Stimulated activated CD4-positive, alpha-beta T cell treated with anti-CD3 and anti-CD28 coated beads, Interleukin-1b, Interleukin-23, amount 100 ng/mL, for 4 hours (primary cell): ENCODE results near the gene CAMTA1.

Experiments
- DNase-seq, 2 donors: peaks; one replicate each; pipeline ENCODE4 v3.0.0-alpha.2; 2020; ENCODE audit warnings: low read depth in 2 of 2

CAMTA1 gene

DNA sequence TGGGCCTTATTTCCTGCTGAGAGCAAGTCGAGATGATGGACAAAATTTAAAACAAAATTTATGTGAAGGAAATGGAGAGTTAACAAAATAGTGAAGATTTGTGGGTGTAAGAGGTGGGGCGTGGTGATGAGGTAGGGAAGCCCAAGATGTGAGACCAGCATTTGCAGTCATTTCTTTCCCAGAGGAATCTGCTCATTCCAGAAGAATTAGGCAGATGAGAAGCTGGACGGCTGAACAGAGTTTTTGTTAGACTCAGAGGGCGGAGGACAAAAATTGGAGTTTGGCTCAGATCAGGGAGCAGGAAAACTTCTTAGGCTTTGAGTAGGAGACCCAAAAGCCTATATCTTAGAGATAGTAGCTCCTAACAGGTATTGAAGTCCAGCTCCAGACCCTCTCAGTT lies 65.3 kb downstream of the CAMTA1 start:
- DNase-seq = no peak

DNA sequence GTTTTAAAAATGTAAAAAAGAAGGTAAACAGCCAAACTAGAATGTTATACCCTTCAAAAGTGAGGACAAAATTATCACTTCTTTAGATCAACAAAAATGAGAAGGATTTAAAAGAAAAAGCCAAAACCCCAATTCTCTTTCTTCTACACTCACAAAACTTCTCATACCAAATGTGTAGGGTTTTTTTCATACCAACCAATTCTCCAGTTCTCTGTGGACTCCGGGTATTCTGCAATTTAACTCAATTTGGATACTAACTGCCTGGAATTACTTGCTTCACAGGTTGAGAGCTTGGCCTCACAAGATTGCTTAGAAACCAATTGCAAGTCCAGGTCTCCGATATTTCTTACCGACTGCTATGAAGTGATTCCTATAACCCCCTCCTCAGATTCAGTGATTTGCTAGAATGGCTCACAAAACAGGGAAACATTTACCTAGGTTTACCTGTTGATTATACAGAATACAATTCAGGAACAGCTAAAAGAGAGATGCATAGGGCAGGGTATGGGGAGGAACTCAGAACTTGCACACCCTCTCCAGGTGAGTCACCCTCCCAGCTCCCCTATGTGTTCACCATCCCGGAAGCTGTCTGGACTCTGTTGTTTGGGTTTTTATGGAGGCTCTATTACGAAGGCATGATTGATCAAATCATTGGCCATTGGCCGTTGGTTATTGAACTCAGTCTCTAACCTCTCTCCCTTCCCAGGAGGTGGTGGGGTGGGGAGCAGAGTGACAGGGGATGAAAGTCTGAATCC lies 67.1 kb downstream of the CAMTA1 start:
- no peak for DNase-seq

DNA sequence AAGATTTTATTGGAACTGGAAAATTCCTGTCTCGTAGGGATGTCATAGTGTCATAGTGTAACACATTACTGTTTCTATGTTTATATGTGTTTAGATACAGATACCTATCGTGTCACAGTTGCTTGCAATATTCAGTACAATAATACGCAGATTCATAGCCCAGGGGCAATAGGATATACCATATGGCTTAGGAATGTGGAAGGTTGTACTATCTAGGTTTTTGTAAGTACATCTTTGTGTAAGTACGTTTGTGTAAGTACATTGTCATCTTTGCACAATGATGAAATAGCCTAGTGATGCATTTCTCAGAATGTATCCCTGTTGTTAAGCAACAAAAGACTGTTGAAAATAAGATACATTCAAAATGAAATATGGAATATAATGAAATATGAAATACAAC lies 68.9 kb downstream of the CAMTA1 start:
- no peak for DNase-seq

DNA sequence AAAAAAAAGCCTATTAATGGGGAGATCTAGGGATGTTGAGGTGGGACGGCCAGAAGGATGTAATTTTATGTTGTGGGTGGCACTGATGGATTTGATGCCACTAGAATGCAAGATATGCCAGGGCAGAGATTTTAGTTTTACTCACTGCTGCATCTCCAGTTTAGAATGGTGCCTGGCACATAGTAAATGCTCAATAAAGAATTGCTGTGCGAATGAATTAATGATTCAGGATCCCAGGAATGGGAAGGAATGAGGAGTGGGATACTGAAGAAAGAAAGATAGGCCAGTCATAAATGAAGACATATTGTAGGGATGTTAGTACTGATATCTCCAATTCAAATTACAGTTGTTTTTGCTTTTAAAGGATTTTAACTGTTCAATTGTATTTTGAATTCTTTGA lies 72.6 kb downstream of the CAMTA1 start:
- DNase-seq = no peak

DNA sequence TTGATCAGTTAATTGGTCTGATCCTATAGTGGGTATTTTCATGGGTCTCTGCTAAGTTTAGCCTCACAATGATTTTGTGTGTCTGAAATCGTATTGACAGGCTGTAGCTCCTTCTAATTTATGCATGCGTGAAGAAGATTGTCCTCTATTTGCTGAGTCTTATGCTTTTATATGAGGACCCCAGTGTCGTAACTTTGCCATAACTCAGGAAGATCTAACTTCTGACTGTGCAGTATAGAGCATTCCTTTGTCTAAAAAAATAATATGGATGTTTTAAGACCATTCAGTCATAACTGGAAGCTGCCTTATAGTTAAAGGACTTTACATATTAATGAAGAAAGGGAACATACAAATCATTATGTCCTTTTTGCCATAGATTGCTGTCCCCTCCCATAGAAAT lies 73.3 kb downstream of the CAMTA1 start:
- no peak for DNase-seq

DNA sequence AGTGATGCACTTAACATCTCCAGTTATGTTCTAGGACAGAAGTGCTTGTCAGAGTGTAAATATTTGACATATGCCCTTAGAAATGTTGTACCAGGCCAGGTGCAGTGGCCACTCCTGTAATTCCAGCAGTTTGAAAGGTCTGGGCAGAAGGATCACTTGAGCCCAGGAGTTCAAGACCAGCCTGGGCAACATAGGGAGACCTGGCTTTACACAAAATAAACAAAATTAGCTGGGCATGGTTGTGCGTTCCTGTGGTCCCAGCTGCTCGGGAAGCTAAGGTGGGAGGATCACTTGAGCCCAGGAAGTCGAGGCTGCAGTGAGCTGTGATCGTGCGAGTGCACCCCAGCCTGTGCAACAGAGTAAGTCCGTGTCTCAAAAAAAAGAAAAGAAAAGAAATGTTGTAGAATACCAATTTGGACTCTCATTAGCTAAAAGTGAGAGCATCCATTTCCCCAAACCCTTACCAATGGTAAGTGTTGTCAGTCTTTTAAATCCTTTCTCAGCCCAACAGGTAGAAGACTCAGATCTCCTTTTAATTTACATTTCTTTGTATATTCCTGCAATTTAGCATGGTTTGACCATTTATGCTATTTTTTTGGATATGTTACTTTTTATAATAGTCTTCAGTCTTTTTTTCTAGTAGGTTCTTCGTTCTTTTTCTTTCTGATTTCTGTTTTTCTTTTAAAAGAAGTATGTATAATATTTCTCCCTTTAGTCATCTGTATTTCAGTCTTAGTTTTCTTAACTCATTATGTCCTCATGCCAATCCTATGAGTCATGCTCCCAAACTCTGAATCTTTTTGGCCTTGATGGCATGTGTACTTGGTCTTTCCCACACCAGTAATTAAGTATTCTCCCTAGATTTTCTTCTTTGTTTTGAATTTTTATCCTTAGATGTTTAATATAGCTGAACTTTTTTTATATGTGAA lies 74.4 kb downstream of the CAMTA1 start:
- no peak for DNase-seq

DNA sequence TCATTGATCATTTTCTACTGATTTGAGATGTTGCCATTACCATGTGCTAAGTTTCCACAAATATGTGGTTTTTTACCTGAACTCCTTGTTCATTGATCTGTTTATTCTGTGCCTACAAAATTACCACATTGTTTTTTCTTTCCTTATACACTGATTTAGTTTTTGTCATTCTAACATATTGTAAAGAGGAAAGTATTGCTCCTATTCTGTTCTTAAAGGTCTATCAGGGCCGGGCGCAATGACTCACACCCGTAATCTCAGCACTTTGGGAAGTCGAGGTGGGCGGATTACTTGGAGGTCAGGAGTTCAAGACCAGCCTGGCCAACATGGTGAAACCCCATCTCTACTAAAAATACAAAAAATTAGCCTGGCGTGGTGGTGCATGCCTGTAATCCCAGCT lies 75.1 kb downstream of the CAMTA1 start:
- no peak for DNase-seq

DNA sequence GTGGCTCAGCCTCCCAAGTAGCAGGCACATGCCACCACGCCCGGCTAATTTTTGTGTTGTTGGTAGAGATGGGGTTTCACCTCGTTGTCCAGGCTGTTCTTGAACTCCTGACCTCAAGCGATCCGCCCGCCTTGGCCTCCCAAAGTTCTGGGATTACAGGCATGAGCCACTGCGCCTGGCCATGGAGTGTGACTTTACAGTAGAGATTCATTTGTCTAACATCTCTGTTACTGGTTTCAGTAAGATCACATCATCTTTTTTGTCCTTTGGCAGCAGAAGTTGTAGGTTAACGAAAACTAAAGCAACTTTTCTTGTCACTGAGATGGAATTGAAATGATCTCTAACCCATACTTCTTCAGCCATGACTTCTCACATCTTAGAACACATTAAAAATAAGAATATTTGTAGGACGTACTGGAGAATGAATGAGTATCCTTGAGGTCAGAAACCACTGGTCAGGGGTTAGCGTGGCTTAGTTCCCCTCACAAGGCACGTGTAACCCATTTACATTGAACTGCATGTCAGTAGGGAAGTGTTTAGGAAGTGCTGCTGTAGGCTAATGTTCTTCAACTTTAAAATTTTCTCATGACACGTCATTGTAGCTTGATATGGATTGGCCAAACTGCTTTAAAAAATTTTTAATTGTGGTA lies 75.9 kb downstream of the CAMTA1 start:
- DNase-seq = no peak

DNA sequence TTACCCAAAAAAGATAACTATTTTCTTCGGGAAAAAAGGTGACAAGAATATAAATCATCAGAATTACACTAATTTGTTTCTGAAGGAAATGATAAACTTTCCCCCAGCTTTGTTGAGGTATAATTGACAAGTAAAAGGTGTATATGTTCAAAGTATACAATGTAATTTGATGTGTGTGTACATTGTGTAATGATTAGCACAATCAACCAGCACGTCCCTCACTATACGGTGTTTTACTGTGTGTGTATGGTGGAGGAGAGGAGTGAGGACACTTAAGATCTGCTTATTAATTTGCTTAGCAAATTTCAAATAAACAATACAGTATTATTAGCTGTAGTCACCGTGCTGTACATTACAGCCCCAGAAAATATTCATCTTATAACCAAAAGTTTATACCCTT lies 77.7 kb downstream of the CAMTA1 start:
- DNase-seq = no peak

DNA sequence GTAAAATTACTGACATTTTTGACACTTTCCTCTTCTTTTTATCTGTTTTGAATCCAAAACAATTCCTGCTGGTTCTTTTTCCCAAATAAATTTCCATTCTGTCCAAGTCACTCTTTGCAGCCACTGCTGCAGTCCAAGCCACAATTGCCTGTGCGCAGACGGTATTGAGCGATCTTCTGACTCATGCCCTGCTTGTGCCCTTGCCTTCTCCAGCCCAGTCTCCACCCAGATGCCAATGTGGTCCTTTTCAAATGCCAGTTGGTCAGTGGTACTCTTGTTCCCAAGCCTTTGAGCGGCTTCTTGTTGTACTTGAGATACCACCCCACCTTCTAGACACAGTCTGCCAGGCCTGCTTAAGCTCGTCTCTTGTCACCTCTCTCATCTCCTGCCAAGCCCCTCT lies 78.9 kb downstream of the CAMTA1 start:
- DNase-seq = no peak

DNA sequence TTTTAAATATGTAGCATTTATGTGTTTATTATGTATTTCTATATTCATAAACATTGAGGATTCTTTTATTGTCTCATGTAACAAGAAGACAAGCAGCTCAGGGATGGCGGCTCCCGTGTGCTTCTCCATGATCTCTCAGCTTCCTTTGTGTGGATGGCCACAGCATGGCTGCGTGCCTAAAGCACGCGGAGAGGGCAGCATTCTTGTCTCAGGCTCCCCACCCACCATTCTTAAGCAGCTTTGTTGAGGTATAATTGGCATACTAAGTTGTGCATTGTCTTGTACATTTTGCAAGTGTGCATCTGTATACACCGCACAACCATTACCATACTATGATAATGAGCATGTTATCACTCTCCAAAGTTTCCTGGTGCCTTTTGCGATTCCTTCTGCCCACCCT lies 81.6 kb downstream of the CAMTA1 start:
- no peak for DNase-seq

DNA sequence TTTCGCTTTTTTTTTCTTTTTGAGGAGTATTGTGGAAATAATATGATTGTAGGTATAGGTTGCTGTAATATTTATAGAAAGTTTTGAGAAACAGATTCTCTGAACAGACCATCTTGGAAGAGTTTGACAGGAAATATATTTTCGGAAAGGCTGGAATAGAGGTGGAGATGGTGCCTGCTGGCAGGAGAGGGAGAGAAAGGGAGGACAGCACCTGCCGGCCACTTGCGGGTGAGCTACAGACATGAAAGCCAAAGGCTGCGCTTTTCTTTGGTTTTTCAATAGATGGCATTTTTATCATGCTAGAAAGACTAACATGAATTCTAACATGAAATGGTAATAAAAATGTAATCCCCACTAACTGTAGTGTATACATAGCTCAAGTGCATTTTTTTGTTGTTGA lies 82.1 kb downstream of the CAMTA1 start:
- no peak for DNase-seq

DNA sequence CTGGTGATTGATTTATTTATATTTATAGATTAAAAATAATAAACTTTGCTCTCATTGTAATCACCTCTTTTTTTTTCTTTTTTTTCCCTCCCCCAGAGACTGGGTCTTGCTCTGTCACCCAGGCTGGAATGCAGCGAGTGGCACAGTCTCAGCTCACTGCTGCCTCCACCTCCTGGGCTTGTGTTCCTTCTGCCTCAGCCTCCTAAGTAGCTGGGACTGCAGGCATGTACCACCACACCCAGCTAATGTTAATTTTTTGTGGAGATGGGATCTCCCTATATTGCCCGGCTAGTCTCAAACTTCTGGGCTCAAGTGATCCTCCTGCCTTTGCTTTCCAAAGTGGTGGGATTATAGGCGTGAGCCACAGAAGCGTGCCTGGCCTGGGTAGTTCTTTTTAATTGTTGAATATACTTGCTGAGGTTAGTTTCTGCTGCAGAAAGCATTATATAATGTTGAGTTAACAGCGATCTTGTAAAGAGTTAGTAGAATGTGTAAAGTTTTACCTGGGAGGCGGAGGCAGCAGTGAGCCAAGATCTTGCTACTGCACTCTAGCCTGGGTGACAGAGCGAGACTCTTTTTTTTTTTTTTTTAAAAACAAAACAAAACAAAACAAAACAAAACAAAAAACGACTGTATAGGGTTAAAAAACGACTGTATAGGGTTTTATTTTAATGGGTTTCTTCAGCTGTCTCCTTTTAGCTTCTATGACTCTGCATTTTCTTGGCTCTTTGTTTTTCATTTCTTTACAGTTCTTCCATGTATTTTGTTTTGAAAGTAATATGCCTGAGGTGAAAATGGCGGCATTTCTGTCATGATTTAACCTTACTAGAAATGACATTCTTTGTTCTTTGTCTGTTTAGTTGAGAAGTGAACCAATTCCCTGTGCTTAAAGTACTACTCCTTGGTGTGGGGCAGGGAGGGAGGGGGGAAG lies 82.7 kb downstream of the CAMTA1 start:
- no peak for DNase-seq

DNA sequence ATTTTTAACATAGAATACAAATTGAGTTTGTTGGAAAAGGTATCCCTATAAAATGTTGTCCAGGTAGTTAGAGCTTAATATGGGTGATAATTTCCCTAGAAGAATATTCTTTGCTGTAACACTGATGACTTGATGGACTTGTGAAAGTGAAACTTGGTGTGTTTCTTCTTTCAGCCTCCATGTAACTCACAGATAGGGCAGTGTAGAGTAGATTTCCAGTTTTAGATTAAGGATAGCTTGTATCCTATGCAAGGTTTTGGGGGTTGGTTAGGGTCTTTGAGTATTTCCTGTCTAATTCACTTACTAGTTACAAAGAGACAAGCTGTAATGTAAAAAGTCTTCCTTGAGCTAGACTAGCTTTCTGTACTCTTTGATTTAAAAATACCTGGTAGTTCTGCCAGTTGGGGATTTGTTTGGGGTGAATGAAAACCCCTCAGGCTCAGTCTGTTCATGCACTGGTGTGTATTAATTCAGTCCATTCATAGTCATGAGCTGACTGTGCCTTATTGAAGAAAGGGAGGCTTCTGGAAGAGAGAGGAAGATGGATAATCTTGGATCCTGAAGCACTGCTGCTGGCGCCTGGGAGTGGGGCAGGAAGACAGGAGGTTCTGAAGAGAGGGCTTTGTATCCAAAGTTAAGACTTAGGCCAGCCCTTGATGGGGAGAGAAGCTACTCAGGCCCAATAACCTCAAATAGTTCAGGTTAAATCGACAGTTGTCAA lies 83.6 kb downstream of the CAMTA1 start:
- no peak for DNase-seq

DNA sequence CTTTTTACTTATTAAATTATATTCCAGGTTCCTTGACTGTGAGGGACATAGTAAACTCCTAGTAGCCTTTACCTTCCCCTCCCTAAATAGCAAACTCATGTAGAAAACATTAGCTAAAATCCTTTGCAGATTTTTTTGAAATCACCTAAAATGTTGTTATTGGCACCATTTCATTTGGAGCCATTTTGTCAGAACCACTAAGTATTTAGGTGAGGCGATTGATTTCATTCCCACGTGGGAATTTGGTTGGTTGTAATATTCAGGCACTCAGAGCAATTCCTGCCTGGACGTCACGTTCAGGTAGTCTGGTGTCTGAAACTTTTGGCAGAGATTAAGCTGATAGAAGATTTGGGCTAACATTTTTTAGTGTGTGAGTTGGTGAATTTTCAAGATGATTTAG lies 84.3 kb downstream of the CAMTA1 start:
- DNase-seq = no peak

DNA sequence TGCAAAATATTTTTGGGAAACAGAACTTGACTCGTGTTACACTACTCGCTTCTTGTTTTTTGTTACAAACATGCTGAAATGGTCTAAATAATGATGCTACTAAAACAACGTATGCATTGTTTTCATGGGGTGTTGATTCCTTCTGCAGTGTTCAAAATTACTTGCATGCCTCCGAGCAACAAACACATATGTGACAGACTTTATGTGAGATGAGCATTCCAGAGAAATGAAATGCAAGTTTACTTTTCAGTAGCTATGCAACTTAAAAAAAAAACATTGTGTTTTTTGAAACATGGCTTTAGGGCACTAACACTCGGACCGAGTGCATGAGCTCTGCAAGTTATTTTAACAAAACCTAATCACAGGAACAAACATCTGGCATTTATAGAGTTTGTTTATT lies 84.8 kb downstream of the CAMTA1 start:
- no peak for DNase-seq

DNA sequence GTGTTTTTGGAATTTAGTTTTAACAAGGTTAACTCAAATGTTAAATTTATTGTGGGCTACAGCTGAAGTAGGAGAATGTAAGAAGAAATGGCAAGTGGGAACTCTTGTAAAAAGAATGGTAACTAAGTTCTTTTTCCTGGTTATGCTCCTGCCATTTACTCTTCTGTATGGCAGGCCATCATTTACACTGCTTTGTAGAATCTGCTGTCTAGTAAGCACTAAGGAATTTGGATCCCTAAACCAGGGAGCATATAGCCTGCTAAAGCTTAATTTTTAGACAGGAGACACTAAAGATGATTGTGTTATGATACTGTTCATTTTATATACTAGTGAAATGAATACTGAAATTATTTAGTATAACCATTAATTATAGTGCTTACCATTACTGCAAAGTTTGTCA lies 85.3 kb downstream of the CAMTA1 start:
- no peak for DNase-seq

DNA sequence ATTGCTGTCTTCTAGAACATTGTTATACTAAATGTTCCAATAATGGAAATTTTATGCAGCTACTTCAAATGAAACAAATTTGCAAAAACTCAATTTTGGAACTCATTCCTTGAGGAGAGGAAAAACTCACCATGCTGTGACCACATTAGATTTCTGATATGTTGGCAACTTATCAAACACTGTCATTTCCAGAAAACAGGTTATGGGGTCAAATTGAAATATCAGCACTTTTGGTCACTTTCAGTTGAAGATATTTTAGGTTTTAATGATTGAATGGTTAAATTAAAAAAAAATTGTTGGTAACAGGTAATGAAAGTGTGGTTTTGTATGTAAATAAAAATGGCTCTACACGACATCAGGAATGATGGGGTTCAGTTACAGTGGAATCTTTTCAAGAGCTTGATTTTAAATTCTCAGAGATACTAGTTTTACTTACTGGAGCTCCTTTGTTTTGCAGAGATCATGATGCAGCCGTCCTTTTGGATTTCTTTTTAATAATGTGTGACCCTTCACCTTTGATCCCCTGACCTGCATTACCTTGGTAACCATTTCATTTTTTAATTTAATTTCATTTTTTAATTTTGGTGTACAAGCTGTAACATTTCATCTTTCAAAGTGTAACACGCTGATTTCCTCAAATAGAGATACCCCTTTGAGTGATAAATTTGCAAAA lies 86.2 kb downstream of the CAMTA1 start:
- DNase-seq = no peak

DNA sequence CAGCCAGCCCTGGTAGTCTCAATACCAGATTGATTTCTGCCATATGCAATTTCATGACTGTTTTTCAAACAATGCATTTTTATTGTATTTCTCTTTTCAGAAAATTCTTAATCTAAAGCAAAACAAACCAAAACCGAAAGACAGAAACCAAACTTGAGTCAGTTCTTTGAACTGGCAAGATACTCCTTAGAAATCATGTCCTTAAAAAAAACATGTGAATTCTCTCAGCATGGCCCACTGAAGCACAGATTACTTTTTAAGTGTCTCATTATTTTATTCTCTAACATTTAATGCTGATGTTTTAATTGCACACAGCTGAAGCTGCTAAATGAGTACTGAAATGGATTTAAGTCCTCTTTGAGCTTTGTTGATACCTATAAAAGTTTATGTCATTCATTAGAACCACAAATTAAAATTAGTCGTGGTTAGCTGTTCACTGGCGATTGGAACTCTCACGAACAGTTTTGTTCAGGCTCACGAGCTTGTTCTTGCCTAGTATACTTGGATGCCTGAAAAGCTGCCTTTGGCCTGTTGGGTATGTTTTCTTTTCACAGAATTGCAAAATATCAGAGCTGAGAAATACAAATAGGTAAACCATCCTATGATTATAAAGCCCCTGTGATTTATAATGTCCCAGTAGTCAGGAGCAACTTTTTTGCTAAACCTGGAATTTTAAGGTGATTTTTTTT lies 87.5 kb downstream of the CAMTA1 start:
- DNase-seq = no peak
